ENCODE measurements around the gene SH3D19. TPM values are rescaled to one million over a fixed set of nuclear protein-coding genes. Genes with fewer than 3 reads are reported as not detected.
"Not testable (repeated sequence)": the region's sequence is repeated elsewhere in the genome, so short reads cannot be mapped to it uniquely, and the experiment has no call there.

The SH3D19 gene

DNA sequence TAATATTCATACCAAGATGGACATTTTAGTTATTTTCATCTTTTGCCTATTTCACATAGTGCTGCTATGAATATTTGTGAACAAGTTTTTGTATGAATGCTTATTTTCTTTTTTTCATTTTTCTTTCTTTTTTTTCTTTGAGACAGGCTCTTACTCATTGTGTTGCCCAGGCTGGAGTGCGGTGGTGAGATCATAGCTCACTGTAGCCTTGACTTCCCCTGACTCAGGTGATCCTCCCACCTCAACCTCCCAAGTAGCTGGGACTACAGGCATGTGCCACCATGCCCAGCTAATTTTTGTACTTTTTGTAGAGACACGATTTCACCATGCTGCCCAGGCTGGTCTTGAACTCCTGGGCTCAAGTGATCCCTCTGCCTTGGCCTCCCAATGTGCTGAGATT, 247.4 kb downstream of the SH3D19 start:
- H2BK5ac ChIP-seq (ENCODE audit: low read length); H3K27ac ChIP-seq (ENCODE audit: low read depth, low read length); H3K23ac ChIP-seq (ENCODE audit: low read length); H3K4me2 ChIP-seq (ENCODE audit: low read length); DNase-seq; H3K4me1 ChIP-seq (ENCODE audit: control insufficient read depth, low read depth, low read length); H3K4me3 ChIP-seq (ENCODE audit: low read length); H2BK120ac ChIP-seq (ENCODE audit: low read depth, low read length); H4K5ac ChIP-seq (ENCODE audit: low read length); H3K18ac ChIP-seq (ENCODE audit: low read length); H3K4ac ChIP-seq (ENCODE audit: low read depth, low read length); H3K36me3 ChIP-seq (ENCODE audit: control insufficient read depth, insufficient read depth, low read length); H3K79me1 ChIP-seq (ENCODE audit: low read length); H2AK5ac ChIP-seq (ENCODE audit: low read length); H2BK15ac ChIP-seq (replicated peaks; ENCODE audit: low read depth); H3K9ac ChIP-seq (ENCODE audit: low read length); H3K27me3 ChIP-seq (ENCODE audit: insufficient read depth, low read length, poor library complexity); H3K79me2 ChIP-seq (ENCODE audit: control insufficient read depth, insufficient read depth, low read length); H4K8ac ChIP-seq (ENCODE audit: low read depth, low read length); H3K56ac ChIP-seq (ENCODE audit: low read length): not testable (repeated sequence)
- WGBS (ENCODE audit: extremely low coverage, insufficient coverage, low lambda C conversion rate): no CpG with 5 or more reads among the region's 2 CpGs

DNA sequence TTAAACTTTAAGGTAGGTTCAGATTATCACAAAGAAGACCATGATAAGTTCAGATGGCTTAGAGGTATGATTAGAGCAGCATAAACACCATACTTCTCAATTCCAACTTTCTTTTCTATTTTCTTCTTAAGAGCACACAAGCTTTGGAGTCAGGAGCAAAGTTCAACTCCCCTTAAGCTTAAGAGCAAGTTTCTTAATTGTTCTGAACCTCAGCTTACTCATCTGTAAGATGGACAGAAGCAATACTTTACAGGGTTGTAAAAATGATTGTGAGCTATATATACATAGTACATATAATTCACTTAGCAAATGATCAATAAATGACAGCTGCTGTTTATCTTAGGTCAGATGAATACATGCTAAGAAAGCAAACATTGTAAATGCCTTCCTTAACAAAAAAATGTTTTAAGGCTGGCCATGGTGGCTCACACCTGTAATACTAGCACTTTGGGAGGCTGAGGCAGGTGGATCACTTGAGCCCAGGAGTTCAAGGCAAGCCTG, 250.9 kb downstream of the SH3D19 start:
- DNase-seq: no peak
- H4K8ac ChIP-seq (ENCODE audit: low read depth, low read length): peak overlapping the region; percentile 56
- no peak overlapping the region for H3K23ac ChIP-seq (ENCODE audit: low read length)
- no peak overlapping the region for H2BK5ac ChIP-seq (ENCODE audit: low read length)
- H3K79me1 ChIP-seq (ENCODE audit: low read length): no peaks in the 10 kb centered on the region
- H4K5ac ChIP-seq (ENCODE audit: low read length): no peak overlapping the region
- no peak overlapping the region for H3K18ac ChIP-seq (ENCODE audit: low read length)
- H3K56ac ChIP-seq (ENCODE audit: low read length): no peak overlapping the region
- H3K27me3 ChIP-seq (ENCODE audit: insufficient read depth, low read length, poor library complexity): no peaks in the 10 kb centered on the region
- peak overlapping the region; percentile 5 for H2BK15ac ChIP-seq (replicated peaks; ENCODE audit: low read depth)
- H3K79me2 ChIP-seq (ENCODE audit: control insufficient read depth, insufficient read depth, low read length): no peaks in the 10 kb centered on the region
- no peak overlapping the region for H2AK5ac ChIP-seq (ENCODE audit: low read length)
- no peak overlapping the region for H3K9ac ChIP-seq (ENCODE audit: low read length)
- H3K36me3 ChIP-seq (ENCODE audit: control insufficient read depth, insufficient read depth, low read length): no peaks in the 10 kb centered on the region
- no peaks in the 10 kb centered on the region for H3K4me1 ChIP-seq (ENCODE audit: control insufficient read depth, low read depth, low read length)
- H3K4me2 ChIP-seq (ENCODE audit: low read length): no peak overlapping the region
- H3K4ac ChIP-seq (ENCODE audit: low read depth, low read length): no peak overlapping the region
- no peak overlapping the region for H3K27ac ChIP-seq (ENCODE audit: low read depth, low read length)
- H3K4me3 ChIP-seq (ENCODE audit: low read length): no peak overlapping the region
- H2BK120ac ChIP-seq (ENCODE audit: low read depth, low read length): no peak overlapping the region

Small RNAs within 50 kb of the gene (small RNA-seq; reads per million reads assigned to genes)
- gene AC104819.2 (ENCODE audit: insufficient read depth): not detected
- not detected for gene RNU6-1282P (ENCODE audit: insufficient read depth)
- not detected for gene SNORD73A (ENCODE audit: insufficient read depth)
- 2.3 reads per million, percentile 28 among the genes with 10 or more reads in this experiment for gene SNORD73B (ENCODE audit: insufficient read depth)
